COLO829 (cell line): ENCODE results near the gene PTDSS2.
"Not testable (repeated sequence)": the region's sequence is repeated elsewhere in the genome, so short reads cannot be mapped to it uniquely, and the experiment has no call there.

Experiments used
- DNase-seq: peaks from one replicate; pipeline ENCODE4 v3.0.0; 2012; ENCODE audit warnings: low spot score

The PTDSS2 gene

DNA sequence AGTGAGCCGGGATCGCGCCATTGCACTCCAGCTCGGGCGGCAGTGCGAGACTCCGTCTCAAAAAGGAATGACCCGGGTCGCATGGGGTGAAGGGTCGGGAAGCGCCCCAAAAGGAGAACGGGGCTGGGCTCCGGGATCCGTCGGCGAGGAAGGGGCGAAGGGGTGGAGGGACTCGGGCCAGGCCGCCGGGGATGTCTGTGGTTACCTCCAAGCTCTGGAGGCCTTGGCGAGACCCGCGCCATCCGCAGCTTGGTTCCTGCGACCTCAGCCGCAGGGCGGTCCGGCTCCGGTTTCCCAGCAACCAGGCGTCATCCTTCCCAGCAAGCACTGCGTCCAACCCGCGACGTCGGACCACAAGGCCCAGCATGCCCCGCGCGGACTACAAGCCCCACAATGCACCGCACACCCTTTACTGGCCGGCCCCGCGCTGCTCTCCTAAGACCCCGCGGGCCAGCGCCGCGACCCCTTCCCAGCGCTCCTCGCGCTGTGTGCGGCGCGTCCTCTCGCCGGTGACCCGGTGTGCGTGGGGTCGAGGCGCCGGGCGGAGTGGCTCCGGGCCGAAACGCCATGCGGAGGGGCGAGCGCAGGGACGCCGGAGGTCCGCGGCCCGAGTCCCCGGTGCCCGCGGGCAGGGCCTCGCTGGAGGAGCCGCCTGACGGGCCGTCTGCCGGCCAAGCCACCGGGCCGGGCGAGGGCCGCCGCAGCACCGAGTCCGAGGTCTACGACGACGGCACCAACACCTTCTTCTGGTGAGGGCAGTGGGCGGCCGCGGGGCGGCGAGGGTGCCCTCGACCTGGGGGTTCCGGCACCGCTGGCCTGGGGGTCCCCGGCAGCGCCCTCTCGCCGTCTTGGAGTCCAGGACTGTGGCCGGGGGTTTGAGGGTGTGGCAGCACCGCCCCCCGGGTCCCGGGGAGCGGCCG is at the start of gene PTDSS2:
TSS of gene PTDSS2 (plus strand) at position 391 of the 920 bp plus-strand sequence. CDS start at position 568, 177 bp downstream.
- peak; percentile 92 for DNase-seq

DNA sequence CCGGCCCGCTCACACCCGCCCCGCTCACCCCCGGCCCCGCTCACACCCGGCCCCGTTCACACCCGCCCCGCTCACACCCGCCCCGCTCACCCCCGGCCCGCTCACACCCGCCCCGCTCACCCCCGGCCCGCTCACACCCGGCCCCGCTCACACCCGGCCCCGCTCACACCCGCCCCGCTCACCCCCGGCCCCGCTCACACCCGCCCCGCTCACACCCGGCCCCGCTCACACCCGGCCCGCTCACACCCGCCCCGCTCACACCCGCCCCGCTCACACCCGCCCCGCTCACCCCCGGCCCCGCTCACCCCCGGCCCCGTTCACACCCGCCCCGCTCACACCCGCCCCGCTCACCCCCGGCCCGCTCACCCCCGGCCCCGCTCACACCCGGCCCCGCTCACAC is 48.9 kb upstream of the PTDSS2 start:
- DNase-seq, result not testable (repeated sequence)

DNA sequence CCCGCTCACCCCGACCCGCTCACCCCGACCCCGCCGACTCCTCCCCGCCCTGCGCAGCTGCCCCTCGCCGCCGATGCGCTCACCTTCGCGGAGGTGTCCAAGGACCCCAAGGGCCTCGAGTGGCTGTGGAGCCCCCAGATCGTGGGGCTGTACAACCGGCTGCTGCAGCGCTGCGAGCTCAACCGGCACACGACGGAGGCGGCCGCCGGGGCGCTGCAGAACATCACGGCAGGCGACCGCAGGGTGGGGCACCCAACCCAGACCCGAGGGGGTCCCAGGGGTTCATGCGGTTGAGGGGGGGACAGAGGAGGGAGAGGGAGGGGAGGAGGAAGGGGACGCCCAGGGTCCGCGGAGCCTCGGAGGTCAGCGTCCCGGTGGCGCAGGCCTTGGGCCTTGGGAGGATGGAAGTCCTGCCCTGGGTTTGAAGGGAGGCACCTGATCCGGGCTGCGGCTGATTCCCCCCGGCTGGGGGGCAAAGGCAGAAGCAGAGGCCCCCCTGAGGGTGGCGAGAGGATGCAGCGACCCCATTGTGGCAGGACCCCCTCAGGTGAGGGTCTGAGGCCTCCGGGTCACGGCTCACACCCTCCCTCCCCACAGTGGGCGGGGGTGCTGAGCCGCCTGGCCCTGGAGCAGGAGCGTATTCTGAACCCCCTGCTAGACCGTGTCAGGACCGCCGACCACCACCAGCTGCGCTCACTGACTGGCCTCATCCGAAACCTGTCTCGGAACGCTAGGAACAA is 46.9 kb upstream of the PTDSS2 start:
- no peak for DNase-seq

DNA sequence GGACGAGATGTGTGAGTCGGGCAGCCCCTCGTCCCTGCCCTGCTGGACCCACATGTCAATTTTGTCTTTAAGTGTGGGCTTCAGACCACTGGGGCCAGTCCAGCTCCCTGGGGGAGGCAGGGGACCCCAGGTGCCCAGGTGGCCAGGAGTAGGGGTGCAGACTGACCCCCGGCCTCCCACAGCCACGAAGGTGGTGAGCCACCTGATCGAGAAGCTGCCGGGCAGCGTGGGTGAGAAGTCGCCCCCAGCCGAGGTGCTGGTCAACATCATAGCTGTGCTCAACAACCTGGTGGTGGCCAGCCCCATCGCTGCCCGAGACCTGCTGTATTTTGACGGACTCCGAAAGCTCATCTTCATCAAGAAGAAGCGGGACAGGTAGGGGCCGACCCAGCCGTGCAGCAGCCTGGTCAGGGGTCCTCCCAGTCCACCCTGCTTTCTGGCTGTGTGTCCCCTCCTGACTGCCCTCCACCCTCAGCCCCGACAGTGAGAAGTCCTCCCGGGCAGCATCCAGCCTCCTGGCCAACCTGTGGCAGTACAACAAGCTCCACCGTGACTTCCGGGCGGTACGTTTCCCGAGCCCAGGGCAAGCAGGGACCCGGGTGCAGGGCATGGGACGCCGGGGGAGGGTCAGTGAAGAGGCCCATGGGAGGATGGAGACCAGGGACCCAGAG is 46.2 kb upstream of the PTDSS2 start:
- DNase-seq, result no peak

DNA sequence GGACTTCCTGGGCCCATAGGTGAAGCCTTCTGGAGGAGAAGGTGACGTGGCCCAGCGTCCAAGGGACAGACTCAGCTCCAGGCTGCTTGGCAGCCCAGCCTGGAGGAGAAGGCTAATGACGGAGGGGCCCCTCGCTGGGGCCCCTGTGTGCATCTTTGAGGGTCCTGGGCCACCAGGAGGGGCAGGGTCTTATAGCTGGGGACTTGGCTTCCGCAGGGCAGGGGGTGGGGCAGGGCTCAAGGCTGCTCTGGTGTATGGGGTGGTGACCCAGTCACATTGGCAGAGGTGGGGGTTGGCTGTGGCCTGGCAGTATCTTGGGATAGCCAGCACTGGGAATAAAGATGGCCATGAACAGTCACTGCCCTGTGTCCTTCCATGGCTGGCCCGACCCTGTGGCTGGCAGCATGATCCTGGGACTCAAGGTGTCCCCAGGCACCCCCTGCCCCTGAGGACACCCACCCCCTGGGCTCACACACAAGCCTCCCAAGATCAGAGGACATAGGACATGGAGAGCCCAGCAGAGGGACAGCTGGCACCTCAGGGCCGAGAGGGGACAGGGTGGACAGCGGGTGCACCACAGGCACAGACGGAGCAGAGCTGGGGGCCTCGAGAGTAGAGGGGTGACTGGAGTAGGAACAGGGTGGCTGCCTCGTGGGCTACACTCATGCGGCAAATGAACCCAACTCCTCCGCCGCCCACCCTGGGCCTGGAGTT is 45.4 kb upstream of the PTDSS2 start:
- DNase-seq, result no peak

DNA sequence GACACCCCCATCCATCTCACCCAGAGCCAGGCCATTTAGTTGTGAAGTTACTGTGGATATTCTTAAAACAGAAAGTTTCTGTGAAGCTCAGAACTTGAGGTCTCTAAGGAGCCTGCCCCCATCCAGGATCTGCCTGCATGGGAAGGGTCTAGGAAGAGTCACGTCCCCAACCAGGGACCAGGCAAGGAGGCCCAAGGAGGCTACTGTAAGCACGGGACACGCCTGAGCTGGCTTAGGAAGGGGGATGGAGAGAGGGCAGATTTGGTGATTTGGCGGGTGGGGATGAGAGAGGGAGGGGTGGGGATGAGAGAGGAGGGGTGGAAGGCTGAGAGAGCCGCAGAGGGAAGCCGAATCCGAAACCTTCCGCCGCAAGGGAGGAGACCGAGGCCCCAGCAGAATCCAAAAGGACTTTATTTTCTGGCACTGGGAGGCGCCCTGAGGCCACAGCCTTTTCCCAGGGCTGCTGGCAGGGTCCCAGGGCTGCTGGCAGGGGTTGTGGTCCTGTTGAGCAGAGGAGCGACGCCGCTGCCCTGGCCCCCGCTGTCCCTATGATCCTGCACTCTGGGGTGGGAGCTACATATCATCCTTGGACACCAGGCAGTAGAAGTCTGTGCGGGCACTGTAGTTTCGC is 44.6 kb upstream of the PTDSS2 start:
- no peak for DNase-seq

DNA sequence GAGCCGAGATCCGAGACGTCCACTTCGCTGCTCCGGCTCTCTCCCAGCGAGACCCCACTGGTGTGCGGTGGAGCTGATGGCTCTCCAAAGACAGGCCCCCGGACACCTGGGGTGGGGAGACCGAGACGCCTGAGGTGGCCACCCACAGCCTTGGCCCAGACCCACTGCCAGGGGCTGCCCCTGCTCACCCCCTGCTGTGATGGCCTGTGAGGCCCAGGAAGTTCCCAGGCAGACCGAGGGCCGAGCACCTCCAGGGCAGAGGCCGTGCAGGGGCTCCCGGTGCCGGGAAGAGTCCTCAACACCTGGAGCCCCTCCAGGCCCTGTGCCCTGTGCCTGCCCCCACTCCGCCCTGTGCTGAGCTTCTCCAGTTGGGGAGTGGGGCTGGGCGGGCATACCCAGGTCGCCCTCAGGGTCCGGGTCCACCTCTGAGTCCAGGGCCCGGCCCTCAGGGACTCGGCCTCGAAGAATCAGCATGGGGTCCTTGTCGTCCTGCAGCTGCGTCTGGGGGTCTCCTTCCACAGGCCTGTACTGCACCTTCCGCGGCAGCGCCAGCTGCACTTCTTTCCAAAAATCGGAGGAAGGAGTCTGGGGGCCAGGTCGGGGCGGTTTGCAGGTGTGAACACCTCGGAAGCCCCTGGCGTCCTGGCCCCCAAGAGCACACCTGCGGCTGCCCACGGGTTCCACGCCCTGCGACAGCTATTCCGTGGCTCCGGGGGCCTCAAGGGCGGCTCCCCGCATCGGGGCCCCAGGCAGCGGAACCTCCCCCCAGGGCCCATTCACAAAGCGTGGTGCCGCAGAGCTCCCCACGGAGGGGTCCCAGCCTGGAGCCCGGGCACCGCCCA is 43.9 kb upstream of the PTDSS2 start:
- DNase-seq, result no peak

DNA sequence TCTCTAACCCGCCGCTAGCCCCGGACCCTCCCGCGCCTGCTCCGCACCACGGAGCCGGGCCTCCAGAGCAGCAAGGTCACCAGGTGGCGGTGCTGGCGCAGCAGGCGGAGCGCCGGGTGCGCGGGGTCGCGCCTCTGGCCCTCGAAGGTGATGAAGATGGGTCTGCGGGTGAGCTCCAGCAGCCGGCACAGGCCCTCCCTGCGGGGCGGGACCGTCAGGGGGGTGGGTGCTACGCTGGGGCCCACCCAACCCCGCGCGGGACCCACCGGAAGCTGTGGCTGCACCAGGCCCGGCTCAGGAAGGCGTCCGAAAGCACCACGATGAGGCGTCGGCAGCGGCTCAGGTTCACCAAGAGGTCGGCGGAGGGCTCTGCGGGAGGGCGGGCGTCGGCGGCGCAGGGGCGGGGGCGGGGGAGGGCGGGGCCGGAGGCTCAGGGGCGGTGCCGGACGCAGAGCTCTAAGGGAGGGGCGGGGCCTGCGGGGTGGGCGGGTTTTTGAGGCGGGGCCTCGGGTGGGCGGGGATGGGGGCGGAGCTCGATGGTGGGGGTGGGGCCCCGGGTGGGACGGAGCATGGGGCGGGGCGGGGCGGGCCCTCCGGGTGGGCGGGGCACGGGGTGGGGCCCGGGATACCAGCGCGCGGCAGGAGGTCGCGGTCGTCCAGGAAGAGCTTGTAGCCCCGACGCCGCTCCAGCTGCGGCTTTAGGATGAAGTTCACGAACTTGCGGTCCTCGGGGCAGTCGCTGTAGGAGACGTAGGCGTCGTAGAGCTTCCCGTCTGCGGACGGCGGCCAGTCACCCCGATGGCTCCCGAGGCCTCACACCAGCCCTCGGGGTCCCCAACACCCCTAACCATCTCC is 43.1 kb upstream of the PTDSS2 start:
- peak; percentile 72 for DNase-seq

DNA sequence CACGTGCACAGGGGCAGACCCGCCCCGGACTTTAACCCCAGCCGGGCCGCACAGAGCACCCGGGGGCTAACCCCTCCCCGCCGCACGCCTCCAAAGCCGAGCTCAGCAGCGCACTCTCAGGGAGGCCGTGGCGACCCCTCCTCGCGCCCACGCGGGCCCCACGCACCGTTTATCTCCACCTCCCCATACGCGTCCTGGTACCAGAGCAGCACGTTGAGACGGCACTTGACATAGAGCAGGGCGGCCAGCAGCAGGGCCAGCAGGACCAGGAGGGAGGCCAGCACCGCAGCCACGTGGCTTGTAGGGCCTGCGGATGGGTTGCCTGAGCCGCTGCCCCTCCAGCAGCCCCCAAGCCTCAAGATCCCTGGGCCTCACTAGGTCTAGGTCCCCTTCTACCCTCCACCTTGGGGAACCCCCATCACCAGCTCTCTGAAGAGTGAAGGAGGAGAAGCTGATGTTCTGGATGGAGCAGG is 42.4 kb upstream of the PTDSS2 start:
- DNase-seq, result no peak

DNA sequence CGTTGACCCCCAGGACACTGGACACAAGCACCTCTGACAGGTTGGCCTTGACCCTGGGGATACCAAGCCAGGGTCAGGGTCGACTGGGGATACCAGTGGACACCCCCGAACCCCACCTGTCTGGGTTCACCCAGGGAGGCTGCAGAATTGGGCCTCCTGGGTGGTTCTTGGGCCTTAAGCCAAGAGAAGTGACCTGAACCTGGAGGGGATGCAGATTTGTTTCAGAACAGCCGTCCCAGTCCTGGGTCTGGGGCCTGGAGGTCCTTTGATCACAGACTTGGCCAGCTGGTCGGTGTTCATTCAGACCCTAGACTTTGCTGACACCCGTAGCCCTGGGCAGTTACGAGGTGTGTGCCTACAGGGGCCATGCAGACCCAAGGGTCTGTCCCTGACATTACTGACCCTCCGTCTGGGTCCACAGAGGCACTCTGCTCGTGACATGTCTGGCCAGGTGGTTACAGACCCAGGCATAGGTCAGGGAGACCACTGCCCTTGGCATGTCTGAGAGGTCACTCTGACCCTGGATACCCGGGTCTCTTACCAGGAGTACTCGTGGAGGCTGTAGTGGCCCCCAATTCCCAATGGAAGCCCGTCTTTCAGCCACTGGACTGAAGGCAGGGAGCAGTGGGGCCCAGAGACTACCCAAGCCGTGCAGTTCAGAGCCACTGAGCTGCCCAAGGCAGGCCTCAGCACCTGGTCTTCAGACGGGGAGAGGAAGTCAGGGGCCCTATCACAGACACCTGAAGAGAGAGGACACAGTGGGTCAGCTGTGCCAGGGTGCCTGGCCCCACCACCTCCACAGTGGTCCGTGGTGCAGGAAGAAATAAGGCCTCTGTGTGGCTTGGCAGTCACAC is 41.7 kb upstream of the PTDSS2 start:
- no peak for DNase-seq

DNA sequence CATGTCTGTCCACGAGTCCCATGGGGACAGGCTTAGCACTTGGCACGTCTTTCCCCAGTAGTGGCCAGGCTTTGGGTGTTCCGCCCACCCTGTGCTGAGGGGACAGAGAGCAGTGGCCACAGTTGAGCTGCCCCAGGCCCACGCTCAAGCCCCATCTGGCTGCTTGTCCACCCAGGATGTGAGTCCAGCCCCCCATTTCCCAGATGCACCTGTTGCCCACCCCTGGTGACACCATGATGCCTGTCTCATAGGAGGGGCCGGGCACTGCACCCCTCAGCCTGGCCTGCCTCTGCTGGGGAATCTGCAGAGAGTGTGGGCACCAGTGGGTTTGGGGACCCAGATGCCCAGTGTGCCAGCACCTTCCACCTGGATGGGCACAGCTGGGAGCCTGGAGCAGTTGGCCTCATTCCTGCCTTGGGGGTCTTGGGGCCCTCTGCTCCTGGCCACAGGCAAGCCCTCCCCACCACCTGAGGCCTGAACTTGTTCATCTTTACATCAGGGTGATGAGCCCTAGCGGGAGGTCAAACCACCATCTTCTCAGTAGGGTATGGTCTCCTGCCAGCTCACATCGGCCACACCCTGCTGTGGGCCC is 41.0 kb upstream of the PTDSS2 start:
- DNase-seq, result no peak

DNA sequence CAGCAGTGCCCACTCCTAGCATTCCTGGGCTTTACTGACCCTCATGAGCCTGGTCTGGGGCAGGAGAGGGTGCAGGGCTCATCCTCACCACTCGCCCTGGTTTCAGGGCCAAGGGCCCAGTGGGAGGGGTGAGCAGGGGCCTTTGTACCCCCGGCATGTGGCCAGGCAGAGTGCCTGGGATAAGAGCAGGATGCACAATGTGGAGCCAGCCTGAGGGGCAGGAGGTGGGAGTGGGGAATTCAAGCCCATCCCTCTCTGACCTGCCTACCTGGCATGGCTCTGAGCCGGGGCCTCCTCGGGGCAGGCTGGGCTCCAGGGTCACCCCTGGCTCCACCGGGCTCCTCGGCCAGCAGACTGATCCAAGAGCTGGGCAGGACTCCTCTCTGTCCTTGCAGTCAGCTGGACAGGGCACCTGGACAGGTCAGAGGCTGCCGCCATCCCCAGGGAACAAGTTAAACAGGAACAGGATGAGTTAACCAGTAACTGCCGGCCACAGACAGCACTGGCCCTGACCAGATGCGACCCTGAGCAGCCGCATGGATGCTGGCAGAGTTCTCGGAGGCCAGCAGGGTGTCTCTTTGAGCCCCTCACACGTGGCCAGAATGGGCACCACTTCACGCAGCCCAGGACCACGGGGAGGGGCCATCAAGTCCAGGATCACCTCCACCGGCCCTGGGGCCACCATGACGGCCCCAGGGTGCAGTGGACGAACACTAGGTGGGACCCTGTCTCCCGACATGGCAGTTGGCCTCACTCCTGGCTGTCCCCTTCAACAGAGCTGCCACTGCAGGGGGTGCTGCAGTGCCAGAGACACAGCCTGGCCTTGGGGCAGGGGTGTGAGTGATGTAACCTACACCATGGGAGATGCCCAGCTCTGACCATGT is 40.2 kb upstream of the PTDSS2 start:
- DNase-seq, result no peak

DNA sequence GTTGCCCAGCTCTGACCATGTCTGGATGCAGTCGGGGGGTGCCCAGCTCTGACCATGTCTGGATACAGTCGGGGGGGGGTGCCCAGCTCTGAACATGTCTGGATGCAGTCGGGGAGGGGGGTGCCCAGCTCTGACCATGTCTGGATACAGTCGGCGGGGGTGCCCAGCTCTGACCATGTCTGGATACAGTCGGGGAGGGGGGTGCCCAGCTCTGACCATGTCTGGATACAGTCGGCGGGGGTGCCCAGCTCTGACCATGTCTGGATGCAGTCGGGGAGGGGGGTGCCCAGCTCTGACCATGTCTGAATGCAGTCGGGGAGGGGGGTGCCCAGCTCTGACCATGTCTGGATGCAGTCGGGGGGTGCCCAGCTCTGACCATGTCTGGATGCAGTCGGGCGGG is 39.4 kb upstream of the PTDSS2 start:
- DNase-seq, result not testable (repeated sequence)

DNA sequence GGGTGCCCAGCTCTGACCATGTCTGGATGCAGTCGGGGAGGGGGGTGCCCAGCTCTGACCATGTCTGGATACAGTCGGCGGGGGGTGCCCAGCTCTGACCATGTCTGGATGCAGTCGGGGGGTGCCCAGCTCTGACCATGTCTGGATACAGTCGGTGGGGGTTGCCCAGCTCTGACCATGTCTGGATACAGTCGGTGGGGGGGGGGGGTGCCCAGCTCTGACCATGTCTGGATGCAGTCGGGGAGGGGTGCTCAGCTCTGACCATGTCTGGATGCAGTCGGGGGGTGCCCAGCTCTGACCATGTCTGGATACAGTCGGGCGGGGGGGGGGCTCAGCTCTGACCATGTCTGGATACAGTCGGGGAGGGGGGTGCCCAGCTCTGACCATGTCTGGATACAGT is 38.6 kb upstream of the PTDSS2 start:
- DNase-seq, result not testable (repeated sequence)

DNA sequence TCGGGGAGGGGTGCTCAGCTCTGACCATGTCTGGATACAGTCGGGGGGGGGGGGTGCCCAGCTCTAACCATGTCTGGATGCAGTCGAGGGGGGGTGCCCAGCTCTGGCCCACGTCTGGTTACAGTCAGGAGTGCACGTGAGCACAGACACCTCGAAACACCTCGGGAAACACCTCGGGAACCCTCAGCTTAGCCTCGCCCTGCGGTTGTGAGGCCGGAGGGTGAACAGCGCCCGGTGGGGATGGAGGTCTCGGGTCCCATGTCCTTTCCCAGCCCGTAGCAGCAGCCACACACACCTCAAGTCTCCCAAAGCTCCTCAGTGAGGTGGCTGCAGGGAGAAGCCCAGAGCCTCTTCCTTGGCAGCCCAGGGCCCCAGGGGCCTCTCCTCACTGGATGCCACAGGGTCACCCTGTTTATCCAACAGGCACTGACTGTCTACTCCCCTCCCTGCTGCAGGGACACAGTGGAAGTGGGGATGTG is 37.4 kb upstream of the PTDSS2 start:
- DNase-seq, result no peak

DNA sequence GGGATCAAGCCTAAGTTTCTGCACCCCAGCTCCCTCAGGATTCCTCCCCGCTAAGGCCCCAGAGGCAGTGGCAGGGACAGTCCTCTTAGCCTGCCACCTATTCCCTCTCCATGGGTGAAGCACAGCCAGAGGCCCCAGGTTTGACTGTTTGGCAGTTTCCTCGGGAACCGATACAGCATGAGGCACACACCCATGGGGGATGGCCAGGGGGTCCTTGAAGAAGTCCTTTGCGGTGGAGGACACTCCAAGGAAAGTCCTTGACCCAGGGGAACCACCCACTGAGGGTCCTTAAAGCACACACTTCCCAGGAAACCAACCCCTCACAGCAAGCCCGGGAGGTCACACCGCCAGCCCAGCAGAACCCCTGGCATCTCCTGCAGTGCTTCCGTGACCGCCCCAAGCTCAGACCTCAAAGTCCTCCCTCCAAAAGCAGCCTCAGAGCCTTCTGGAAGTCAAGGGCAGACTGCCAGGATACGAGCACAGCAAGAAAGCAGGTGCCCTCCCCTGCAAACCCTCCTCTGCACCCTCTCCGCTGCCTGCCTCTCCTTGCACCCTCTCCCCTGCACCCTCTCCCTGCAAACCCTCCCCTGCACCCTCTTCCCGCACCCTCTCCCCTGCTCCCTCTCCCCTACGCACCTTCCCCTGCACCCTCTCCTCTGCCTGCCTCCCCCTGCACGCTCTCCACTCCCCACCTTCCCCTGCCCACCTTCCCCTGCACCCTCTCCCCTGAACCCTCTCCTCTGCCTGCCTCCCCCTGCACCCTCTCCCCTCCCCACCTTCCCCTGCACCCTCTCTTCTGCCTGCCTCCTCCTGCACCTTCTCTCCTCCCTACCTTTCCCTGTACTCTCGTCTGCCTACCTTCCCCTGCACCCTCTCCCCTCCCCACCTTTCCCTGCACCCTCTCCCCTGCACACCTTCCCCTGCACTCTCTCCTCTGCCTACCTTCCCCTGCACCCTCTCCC is 36.7 kb upstream of the PTDSS2 start:
- no peak for DNase-seq
